Stimulated activated memory B cell treated with anti-CD40 and anti-IgM and Interleukin-4, amounts not matched to agents 10 μg/mL and 1 μg/mL and 100 μg/mL, for 72 hours (primary cell): ENCODE measurements around the gene PLCB2.

Experiments
- ATAC-seq: fragments of 150-1000 bp; cut with Tn5 transposase; 2 replicates; pipeline ENCODE4 v1.10.0; 2021
- H3K27ac Mint-ChIP-seq: one replicate; pipeline ENCODE4 v1.8.0; 2022; ENCODE audit warnings: mild to moderate bottlenecking, mixed read lengths
- H3K27me3 Mint-ChIP-seq: one replicate; pipeline ENCODE4 v1.8.0; 2022; ENCODE audit warnings: mixed read lengths
- H3K36me3 Mint-ChIP-seq: one replicate; pipeline ENCODE4 v1.8.0; 2022; ENCODE audit warnings: mixed read lengths
- H3K4me1 Mint-ChIP-seq: one replicate; pipeline ENCODE4 v1.8.0; 2022; ENCODE audit warnings: mixed read lengths
- H3K4me3 Mint-ChIP-seq: one replicate; pipeline ENCODE4 v1.8.0; 2022; ENCODE audit warnings: mild to moderate bottlenecking, moderate library complexity, mixed read lengths
- H3K9me3 Mint-ChIP-seq: one replicate; pipeline ENCODE4 v1.8.0; 2022; ENCODE audit warnings: mixed read lengths

The PLCB2 gene

GRCh38 chr15:40344631-40345120 is 36.9 kb upstream of the PLCB2 start:
- Mint-ChIP-seq H3K27me3 (no peaks in the 10 kb centered on the region), H3K4me3 (no peak overlapping the region), H3K9me3 (no peaks in the 10 kb centered on the region), H3K4me1 (peaks cover 6% of the 10 kb centered on the region), H3K36me3 (no peaks in the 10 kb centered on the region), H3K27ac (no peak overlapping the region)
- ATAC-seq, result peak; percentile 63

GRCh38 chr15:40344217-40344616 is 36.5 kb upstream of the PLCB2 start:
- Mint-ChIP-seq H3K27ac (no peak overlapping the region), H3K27me3 (no peaks in the 10 kb centered on the region), H3K4me3 (no peak overlapping the region), H3K36me3 (no peaks in the 10 kb centered on the region), H3K4me1 (peaks cover 6% of the 10 kb centered on the region), H3K9me3 (no peaks in the 10 kb centered on the region)
- ATAC-seq, result no peak

GRCh38 chr15:40343512-40343911 is 35.8 kb upstream of the PLCB2 start:
- peaks cover 6% of the 10 kb centered on the region for H3K4me1 Mint-ChIP-seq
- no peak overlapping the region for H3K27ac Mint-ChIP-seq
- no peak overlapping the region for H3K4me3 Mint-ChIP-seq
- H3K36me3 Mint-ChIP-seq, result no peaks in the 10 kb centered on the region
- H3K9me3 Mint-ChIP-seq, result no peaks in the 10 kb centered on the region
- H3K27me3 Mint-ChIP-seq, result no peaks in the 10 kb centered on the region
- no peak for ATAC-seq

- Mint-ChIP-seq H3K27me3 (no peaks in the 10 kb centered on the region), H3K4me3 (no peak overlapping the region), H3K27ac (no peak overlapping the region), H3K4me1 (peaks cover 12% of the 10 kb centered on the region), H3K36me3 (no peaks in the 10 kb centered on the region), H3K9me3 (no peaks in the 10 kb centered on the region)
- ATAC-seq, result no peak
These were observed 34.9 kb upstream of the PLCB2 start for GRCh38 chr15:40342416-40343320.

- ATAC-seq, result no peak
- Mint-ChIP-seq H3K4me1 (peaks cover 18% of the 10 kb centered on the region), H3K27me3 (no peaks in the 10 kb centered on the region), H3K27ac (no peak within 1 kb of the TSS), H3K36me3 (no peaks in the 10 kb centered on the region), H3K4me3 (no peak within 1 kb of the TSS), H3K9me3 (no peaks in the 10 kb centered on the region)
These were observed 33.1 kb upstream of the PLCB2 start, which contains the start of gene CCDC9B for GRCh38 chr15:40340740-40341400. TSS of gene CCDC9B (minus strand) at chr15:40340939. CDS start at chr15:40340819, 120 bp downstream.

GRCh38 chr15:40340038-40340739 is 32.5 kb upstream of the PLCB2 start:
- Mint-ChIP-seq H3K9me3 (no peaks in the 10 kb centered on the region), H3K27ac (no peak overlapping the region), H3K4me1 (peaks cover 21% of the 10 kb centered on the region), H3K27me3 (no peaks in the 10 kb centered on the region), H3K36me3 (no peaks in the 10 kb centered on the region), H3K4me3 (no peak overlapping the region)
- no peak for ATAC-seq

GRCh38 chr15:40339621-40339945 is 31.8 kb upstream of the PLCB2 start:
- no peak overlapping the region for H3K4me3 Mint-ChIP-seq
- no peak overlapping the region for H3K27ac Mint-ChIP-seq
- no peaks in the 10 kb centered on the region for H3K9me3 Mint-ChIP-seq
- H3K27me3 Mint-ChIP-seq, result no peaks in the 10 kb centered on the region
- H3K36me3 Mint-ChIP-seq, result no peaks in the 10 kb centered on the region
- peaks cover 24% of the 10 kb centered on the region for H3K4me1 Mint-ChIP-seq
- no peak for ATAC-seq

GRCh38 chr15:40338921-40339620 is 31.3 kb upstream of the PLCB2 start:
- no peak overlapping the region for H3K27ac Mint-ChIP-seq
- H3K4me3 Mint-ChIP-seq, result no peak overlapping the region
- H3K4me1 Mint-ChIP-seq, result peaks cover 24% of the 10 kb centered on the region
- no peaks in the 10 kb centered on the region for H3K36me3 Mint-ChIP-seq
- H3K27me3 Mint-ChIP-seq, result no peaks in the 10 kb centered on the region
- H3K9me3 Mint-ChIP-seq, result no peaks in the 10 kb centered on the region
- no peak for ATAC-seq

- H3K27ac Mint-ChIP-seq, result no peak overlapping the region
- peak; percentile 82 for ATAC-seq
- peak overlapping the region; percentile 9 for H3K4me3 Mint-ChIP-seq
These were observed 30.4 kb upstream of the PLCB2 start for GRCh38 chr15:40338041-40338657.

GRCh38 chr15:40337597-40337996 is 29.9 kb upstream of the PLCB2 start:
- H3K27me3 Mint-ChIP-seq, result no peaks in the 10 kb centered on the region

More at GRCh38 chr15:40338041-40338657, 30.4 kb upstream of the PLCB2 start:
- peaks cover 32% of the 10 kb centered on the region for H3K4me1 Mint-ChIP-seq
- H3K36me3 Mint-ChIP-seq, result no peaks in the 10 kb centered on the region
- no peaks in the 10 kb centered on the region for H3K9me3 Mint-ChIP-seq
- no peaks in the 10 kb centered on the region for H3K27me3 Mint-ChIP-seq

GRCh38 chr15:40336744-40337122 is 29.0 kb upstream of the PLCB2 start:
- Mint-ChIP-seq H3K27me3 (no peaks in the 10 kb centered on the region), H3K4me1 (peaks cover 32% of the 10 kb centered on the region), H3K27ac (no peak overlapping the region), H3K4me3 (no peak overlapping the region), H3K36me3 (no peaks in the 10 kb centered on the region), H3K9me3 (no peaks in the 10 kb centered on the region)
- ATAC-seq, result no peak

More at GRCh38 chr15:40337597-40337996, 29.9 kb upstream of the PLCB2 start:
- Mint-ChIP-seq H3K4me3 (no peak overlapping the region), H3K9me3 (no peaks in the 10 kb centered on the region), H3K36me3 (no peaks in the 10 kb centered on the region), H3K4me1 (peaks cover 32% of the 10 kb centered on the region), H3K27ac (no peak overlapping the region)
- ATAC-seq, result no peak

GRCh38 chr15:40335938-40336743 is 28.4 kb upstream of the PLCB2 start:
- H3K4me3 Mint-ChIP-seq, result no peak overlapping the region
- no peaks in the 10 kb centered on the region for H3K9me3 Mint-ChIP-seq
- H3K4me1 Mint-ChIP-seq, result peaks cover 32% of the 10 kb centered on the region
- no peaks in the 10 kb centered on the region for H3K36me3 Mint-ChIP-seq
- H3K27me3 Mint-ChIP-seq, result no peaks in the 10 kb centered on the region
- H3K27ac Mint-ChIP-seq, result peak overlapping the region; percentile 23
- no peak for ATAC-seq

- no peak for ATAC-seq
- Mint-ChIP-seq H3K4me1 (peaks cover 32% of the 10 kb centered on the region), H3K4me3 (peak overlapping the region; percentile 15), H3K9me3 (no peaks in the 10 kb centered on the region), H3K27ac (peak overlapping the region; percentile 23), H3K27me3 (no peaks in the 10 kb centered on the region), H3K36me3 (no peaks in the 10 kb centered on the region)
These were observed 27.4 kb upstream of the PLCB2 start for GRCh38 chr15:40334941-40335795.
